GM21515 (cell line): Measurements from ENCODE around the gene NFAT5.
"Not testable (repeated sequence)": the region's sequence is repeated elsewhere in the genome, so short reads cannot be mapped to it uniquely, and the experiment has no call there.

Experiments used
- ATAC-seq: cut with Tn5 transposase; IDR thresholded peaks from one replicate; pipeline ENCODE4 v1.9.1; 2021; ENCODE audit not compliant: unreplicated experiment

NFAT5 gene

GRCh38 chr16:69554495-69554894, 11.3 kb upstream of the NFAT5 start:
- no peak for ATAC-seq

- ATAC-seq, result no peak
These were observed 10.3 kb upstream of the NFAT5 start for GRCh38 chr16:69555437-69555836.

GRCh38 chr16:69555867-69556266, 9.9 kb upstream of the NFAT5 start:
- no peak for ATAC-seq

- no peak for ATAC-seq
These were observed 6.6 kb upstream of the NFAT5 start for GRCh38 chr16:69559164-69559563.

- ATAC-seq, result not testable (repeated sequence)
These were observed 4.4 kb upstream of the NFAT5 start for GRCh38 chr16:69561367-69561766.

GRCh38 chr16:69561901-69562300, 3.9 kb upstream of the NFAT5 start:
- no peak for ATAC-seq

GRCh38 chr16:69562813-69563212, 3.0 kb upstream of the NFAT5 start:
- ATAC-seq, result no peak

GRCh38 chr16:69563605-69564580, 1.9 kb upstream of the NFAT5 start:
- no peak for ATAC-seq

GRCh38 chr16:69564845-69565670, 708 bp upstream of the NFAT5 start:
- ATAC-seq, result peak; percentile 21

GRCh38 chr16:69566240-69566980, 644 bp downstream of the NFAT5 start:
- ATAC-seq, result peak; percentile 28

- no peak for ATAC-seq
These were observed 1.4 kb downstream of the NFAT5 start for GRCh38 chr16:69566981-69567680.

- no peak for ATAC-seq
These were observed 2.9 kb downstream of the NFAT5 start for GRCh38 chr16:69568676-69569075.

- not testable (repeated sequence) for ATAC-seq
These were observed 13.0 kb downstream of the NFAT5 start for GRCh38 chr16:69578771-69579170.

- ATAC-seq, result no peak
These were observed 14.2 kb downstream of the NFAT5 start for GRCh38 chr16:69579783-69580481.

- ATAC-seq, result no peak
These were observed 15.5 kb downstream of the NFAT5 start for GRCh38 chr16:69581297-69581696.

GRCh38 chr16:69584493-69584892, 18.7 kb downstream of the NFAT5 start:
- ATAC-seq, result not testable (repeated sequence)

GRCh38 chr16:69589434-69590269, 23.9 kb downstream of the NFAT5 start:
- ATAC-seq, result no peak

GRCh38 chr16:69590590-69590989, 24.8 kb downstream of the NFAT5 start:
- ATAC-seq, result no peak

- ATAC-seq, result no peak
These were observed 28.0 kb downstream of the NFAT5 start for GRCh38 chr16:69593751-69594255.
